ENCODE results near the gene STARD8. TPM values are rescaled to one million over a fixed set of nuclear protein-coding genes. Genes with fewer than 3 reads are reported as not detected.

STARD8 gene
- 10.2 TPM for total RNA-seq

GRCh38 chrX:68647156-68647957 lies at the start of gene STARD8:
Gene STARD8 (plus strand): TSS chrX:68647666. CDS start chrX:68647883, 217 bp downstream.

Other genes starting within 250 kb of the STARD8 start
- gene OPHN1, start 214.2 kb upstream of the STARD8 start, total RNA-seq = 19.1 TPM
- 42.4 TPM for gene YIPF6, start 148.6 kb upstream of the STARD8 start, total RNA-seq
- 37.2 TPM for gene EFNB1, start 181.4 kb downstream of the STARD8 start, total RNA-seq